Stromal cell of bone marrow (primary cell): ENCODE data around the gene ACOT6.
"Not testable (repeated sequence)": the region's sequence is repeated elsewhere in the genome, so short reads cannot be mapped to it uniquely, and the experiment has no call there.

Experiments used
- DNase-seq: peaks from one replicate; pipeline ENCODE4 v3.0.0-alpha.2; 2012; ENCODE audit warnings: low read depth

Gene ACOT6, protein sequence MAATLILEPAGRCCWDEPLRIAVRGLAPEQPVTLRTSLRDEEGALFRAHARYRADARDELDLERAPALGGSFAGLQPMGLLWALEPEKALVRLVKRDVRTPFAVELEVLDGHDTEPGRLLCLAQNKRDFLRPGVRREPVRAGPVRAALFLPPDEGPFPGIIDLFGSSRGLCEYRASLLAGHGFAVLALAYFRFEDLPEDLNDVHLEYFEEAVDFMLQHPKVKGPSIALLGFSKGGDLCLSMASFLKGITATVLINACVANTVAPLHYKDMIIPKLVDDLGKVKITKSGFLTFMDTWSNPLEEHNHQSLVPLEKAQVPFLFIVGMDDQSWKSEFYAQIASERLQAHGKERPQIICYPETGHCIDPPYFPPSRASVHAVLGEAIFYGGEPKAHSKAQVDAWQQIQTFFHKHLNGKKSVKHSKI

DNA sequence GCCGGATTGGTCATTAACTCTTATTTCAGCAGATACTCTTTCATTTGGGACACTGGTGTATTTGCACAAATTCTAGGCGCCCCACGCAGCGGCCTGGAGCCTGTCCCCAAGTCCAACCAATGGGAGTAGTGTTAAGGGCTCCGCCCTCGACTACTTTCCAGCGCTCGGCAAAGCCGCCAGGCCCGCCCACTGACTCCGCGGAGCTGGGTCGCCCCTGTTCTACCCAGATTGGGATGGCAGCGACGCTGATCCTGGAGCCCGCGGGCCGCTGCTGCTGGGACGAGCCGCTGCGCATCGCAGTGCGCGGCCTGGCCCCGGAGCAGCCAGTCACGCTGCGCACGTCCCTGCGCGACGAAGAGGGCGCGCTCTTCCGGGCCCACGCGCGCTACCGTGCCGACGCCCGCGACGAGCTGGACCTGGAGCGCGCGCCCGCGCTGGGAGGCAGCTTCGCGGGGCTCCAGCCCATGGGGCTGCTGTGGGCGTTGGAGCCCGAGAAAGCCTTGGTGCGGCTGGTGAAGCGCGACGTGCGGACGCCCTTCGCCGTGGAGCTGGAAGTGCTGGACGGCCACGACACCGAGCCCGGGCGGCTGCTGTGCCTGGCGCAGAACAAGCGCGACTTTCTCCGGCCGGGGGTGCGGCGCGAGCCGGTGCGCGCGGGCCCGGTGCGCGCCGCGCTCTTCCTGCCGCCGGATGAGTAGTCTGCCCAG lies at the start of gene ACOT6:
Gene ACOT6, plus strand, starts transcription at position 179 of the 707 bp plus-strand sequence. Its CDS starts 55 bp downstream, at position 234.
- peak; percentile 40 for DNase-seq

DNA sequence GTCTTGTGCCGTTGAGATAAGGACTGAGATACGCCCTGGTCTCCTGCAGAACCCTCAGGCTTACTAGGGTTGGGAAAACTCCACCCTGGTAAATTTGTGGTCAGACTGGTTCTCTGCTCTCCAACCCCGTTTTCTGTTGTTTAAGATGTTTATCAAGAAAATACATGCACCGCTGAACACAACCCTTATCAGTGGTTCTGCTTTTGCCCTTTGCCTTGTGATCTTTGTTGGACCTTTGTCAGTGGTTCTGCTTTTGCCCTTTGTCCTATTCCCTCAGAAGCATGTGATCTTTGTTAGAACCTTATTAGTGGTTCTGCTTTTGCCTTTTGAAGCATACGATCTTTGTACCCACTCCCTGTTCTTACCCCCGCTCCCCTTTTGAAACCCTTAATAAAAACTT lies 49.6 kb upstream of the ACOT6 start:
- not testable (repeated sequence) for DNase-seq

DNA sequence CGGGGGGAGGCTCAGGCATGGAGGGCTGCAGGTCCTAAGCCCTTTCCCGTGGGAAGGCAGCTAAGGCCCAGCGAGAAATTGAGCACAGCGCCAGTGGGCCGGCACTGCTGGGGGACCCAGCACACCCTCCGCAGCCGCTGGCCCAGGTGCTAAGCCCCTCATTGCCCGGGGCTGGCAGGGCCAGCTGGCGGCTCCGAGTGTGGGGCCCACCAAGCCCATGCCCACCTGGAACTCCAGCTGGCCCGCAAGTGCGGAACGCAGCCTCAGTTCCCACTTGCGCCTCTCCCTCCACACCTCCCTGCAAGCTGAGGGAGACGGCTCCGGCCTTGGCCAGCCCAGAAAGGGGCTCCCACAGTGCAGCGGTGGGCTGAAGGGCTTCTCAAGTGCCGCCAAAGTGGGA lies 45.9 kb upstream of the ACOT6 start:
- DNase-seq: not testable (repeated sequence)

GRCh38 chr14:73566935-73567334 lies 45.4 kb upstream of the ACOT6 start:
- not testable (repeated sequence) for DNase-seq

GRCh38 chr14:73567358-73567757 lies 45.0 kb upstream of the ACOT6 start:
- DNase-seq: no peak

- peak; percentile 23 for DNase-seq
Measured at GRCh38 chr14:73567951-73568885, 44.1 kb upstream of the ACOT6 start.

DNA sequence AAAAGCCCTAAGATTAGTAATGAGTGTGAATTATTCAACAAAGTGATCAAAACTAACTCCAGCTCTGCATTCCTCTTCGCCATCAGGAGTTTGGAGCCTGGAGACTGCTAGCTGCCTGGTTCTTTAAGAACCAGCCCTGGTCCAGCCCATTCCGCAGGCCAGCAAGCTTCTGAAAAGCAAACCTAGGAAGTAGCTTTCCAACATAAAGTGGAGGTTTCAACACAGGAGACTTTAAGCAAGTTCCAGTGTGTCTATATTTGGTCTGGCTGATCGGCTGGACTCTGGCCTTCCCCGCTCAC lies 43.5 kb upstream of the ACOT6 start:
- DNase-seq: not testable (repeated sequence)

DNA sequence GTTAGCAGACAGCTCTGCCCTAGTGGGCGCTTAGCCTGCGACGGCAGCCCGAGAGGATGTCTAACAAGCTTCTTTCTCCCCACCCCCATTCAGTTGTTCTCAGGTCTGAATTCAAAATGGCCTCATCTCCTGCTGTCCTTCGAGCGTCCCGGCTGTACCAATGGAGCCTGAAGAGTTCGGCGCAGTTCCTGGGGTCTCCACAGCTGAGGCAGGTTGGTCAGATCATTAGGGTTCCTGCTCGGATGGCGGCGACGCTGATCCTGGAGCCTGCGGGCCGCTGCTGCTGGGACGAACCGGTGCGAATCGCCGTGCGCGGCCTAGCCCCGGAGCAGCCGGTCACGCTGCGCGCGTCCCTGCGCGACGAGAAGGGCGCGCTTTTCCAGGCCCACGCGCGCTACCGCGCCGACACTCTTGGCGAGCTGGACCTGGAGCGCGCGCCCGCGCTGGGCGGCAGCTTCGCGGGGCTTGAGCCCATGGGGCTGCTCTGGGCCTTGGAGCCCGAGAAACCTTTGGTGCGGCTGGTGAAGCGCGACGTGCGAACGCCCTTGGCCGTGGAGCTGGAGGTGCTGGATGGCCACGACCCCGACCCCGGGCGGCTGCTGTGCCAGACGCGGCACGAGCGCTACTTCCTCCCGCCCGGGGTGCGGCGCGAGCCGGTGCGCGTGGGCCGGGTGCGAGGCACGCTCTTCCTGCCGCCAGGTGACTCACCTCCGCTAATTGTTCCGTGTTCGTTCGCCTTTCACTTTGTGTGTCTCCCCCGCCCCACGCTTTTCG lies 42.9 kb upstream of the ACOT6 start, which contains the start of gene ACOT2:
Gene ACOT2, plus strand, starts transcription at position 29 of the 774 bp plus-strand sequence. Its CDS starts 28 bp downstream, at position 57.
- peak; percentile 88 for DNase-seq

- DNase-seq: not testable (repeated sequence)
Measured at GRCh38 chr14:73570913-73571312, 41.4 kb upstream of the ACOT6 start.

GRCh38 chr14:73573034-73573433 lies 39.3 kb upstream of the ACOT6 start:
- DNase-seq: not testable (repeated sequence)

DNA sequence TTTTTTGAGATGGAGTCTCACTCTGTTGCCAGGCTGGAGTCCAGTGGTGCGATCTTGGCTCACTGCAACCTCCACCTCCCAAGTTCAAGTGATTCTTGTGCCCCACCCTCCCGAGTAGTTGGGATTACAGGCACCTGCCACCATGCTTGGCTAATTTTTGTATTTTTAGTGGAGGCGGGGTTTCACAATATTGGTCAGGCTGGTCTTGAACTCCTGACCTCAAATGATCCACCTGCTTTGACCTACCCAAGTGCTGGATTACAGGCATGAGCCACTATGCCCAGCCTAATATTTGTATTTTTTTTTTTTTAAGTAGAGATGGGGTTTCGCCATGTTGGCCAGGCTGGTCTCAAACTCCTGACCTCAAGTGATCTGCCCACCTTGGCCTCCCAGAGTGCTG lies 38.6 kb upstream of the ACOT6 start:
- not testable (repeated sequence) for DNase-seq

DNA sequence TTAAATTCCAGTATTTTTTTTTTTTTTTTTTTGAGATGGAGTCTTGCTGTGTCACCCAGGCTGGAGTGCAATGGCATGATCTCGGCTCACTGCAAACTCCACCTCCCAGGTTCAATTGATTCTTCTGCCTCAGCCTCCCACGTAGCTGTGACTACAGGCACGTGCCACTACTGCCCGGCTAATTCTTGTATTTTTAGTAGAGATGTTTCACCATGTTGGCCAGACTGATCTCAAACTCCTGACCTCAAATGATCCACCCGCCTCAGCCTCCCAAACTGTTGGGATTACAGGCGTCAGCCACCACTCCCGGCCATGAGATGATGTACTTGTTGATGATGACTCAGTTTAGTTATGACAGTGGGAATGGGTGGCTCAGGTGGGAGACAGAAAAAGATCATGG lies 38.1 kb upstream of the ACOT6 start:
- DNase-seq: not testable (repeated sequence)

DNA sequence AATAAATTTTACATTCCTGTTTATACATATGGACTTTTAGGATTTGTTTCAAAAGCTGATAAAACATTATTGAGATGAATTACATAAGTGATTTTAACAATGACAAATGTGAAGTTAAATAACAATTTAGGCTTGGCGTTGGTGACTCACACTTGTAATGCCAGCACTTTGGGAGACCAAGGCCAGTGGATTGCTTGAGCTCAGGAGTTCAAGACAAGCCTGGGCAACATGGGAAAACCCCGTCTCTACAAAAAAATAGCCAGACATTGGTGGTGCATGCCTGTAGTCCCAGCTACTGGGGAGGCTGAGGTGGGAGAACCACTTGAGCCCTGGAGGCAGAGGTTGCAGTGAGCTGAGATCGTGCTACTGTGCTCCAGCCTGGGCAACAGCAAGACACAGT lies 35.9 kb upstream of the ACOT6 start:
- DNase-seq: no peak

GRCh38 chr14:73577214-73577613 lies 35.1 kb upstream of the ACOT6 start:
- DNase-seq: not testable (repeated sequence)

- not testable (repeated sequence) for DNase-seq
Measured at GRCh38 chr14:73582102-73582979, 30.0 kb upstream of the ACOT6 start.

GRCh38 chr14:73588695-73589094 lies 23.6 kb upstream of the ACOT6 start:
- DNase-seq: no peak

DNA sequence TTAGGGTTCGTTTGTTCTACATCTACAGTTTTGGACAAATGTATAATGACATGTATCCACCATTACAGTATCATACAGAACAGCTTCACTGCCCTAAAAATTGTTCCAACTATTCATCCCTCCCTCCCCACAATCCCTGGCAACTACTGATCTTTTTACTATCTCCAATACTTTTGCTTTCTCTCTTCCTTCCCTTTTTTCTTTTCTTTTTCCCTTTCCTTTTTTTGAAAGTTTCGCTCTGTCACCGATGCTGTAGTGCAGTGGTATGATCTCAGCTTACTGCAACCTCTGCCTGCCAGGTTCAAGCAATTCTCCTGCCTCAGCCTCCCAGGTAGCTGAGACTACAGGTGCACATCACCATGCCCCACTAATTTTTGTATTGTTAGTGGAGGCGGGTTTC lies 23.2 kb upstream of the ACOT6 start:
- no peak for DNase-seq

GRCh38 chr14:73590673-73591004 lies 21.7 kb upstream of the ACOT6 start:
- DNase-seq: not testable (repeated sequence)

DNA sequence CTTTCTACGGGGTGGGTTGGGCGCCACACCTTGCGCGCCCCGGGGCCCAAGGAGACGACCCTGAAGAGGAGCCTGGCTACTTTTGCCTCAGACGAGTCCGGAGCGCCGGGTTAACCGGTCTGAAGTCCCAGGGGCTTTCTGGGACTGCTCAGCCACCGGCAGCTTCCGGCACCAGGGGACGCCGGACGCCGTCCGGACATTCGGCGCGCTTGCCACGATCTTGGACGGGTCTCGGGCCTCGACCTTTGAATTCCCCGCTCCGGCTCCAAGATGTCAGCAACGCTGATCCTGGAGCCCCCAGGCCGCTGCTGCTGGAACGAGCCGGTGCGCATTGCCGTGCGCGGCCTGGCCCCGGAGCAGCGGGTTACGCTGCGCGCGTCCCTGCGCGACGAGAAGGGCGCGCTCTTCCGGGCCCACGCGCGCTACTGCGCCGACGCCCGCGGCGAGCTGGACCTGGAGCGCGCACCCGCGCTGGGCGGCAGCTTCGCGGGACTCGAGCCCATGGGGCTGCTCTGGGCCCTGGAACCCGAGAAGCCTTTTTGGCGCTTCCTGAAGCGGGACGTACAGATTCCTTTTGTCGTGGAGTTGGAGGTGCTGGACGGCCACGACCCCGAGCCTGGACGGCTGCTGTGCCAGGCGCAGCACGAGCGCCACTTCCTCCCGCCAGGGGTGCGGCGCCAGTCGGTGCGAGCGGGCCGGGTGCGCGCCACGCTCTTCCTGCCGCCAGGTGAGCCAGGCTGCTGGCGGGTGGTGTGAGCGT lies 20.4 kb upstream of the ACOT6 start, which contains the start of gene ACOT4:
Gene ACOT4, plus strand, starts transcription at position 184 of the 760 bp plus-strand sequence. Its CDS starts 87 bp downstream, at position 271.
- no peak for DNase-seq

DNA sequence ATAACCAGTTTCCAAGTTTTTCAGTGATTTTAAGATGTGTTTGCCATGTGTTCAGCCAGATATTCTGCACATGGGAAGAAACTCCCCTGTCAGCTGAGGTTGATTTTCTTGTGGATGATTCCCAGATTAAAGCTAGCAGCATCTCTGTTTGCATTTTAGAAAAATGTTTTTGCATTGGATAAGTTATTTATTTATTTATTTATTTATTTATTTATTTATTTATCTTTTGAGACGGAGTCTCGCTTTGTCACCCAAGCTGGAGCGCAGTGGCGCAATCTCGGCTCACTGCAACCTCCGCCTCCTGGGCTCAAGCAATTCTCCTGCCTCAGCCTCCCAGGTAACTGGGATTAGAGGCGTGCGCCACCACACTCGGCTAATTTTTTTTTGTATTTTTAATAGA lies 17.8 kb upstream of the ACOT6 start:
- DNase-seq: no peak
